HepG2 (cell line): ENCODE results near the gene CYB5A. TPM values are rescaled to one million over a fixed set of nuclear protein-coding genes. Genes with fewer than 3 reads are reported as not detected.
A peak's percentile ranks its signal among the peaks of the same experiment; 100 is the strongest.

Experiments
- ATF2 ChIP-seq: sonication (generic); formaldehyde crosslinking; IDR thresholded peaks from 2 replicates; pipeline ENCODE4 v1.4.0; 2020; ENCODE audit warnings: missing genetic modification reagents
- BHLHE40 ChIP-seq: IDR thresholded peaks from 2 replicates; pipeline ENCODE4 v1.6.1; 2011; ENCODE audit warnings: low read length, improper control_type of control experiment
- BRD4 ChIP-seq: sonication (generic); formaldehyde crosslinking; IDR thresholded peaks from 2 replicates; pipeline ENCODE4 v1.4.0; 2020; ENCODE audit warnings: missing genetic modification reagents
- CBX5 ChIP-seq: sonication (generic); formaldehyde crosslinking; IDR thresholded peaks from 2 replicates; pipeline ENCODE4 v1.4.0; 2020; ENCODE audit warnings: missing genetic modification reagents, borderline replicate concordance
- KLF15 ChIP-seq: sonication (generic); formaldehyde crosslinking; IDR thresholded peaks from 2 replicates; pipeline ENCODE4 v1.8.1; 2023; ENCODE audit warnings: borderline replicate concordance, mild to moderate bottlenecking, inconsistent platforms, missing genetic modification reagents, mixed read lengths
- TCF7L2 ChIP-seq: IDR thresholded peaks from 2 replicates; pipeline ENCODE4 v1.6.1; 2011; ENCODE audit warnings: mild to moderate bottlenecking, low read depth, low read length, moderate library complexity
- TEF ChIP-seq: sonication (generic); formaldehyde crosslinking; IDR thresholded peaks from 2 replicates; pipeline ENCODE4 v1.5.0; 2020; ENCODE audit warnings: missing genetic modification reagents
- ZBTB20 ChIP-seq: sonication (generic); formaldehyde crosslinking; IDR thresholded peaks from 2 replicates; pipeline ENCODE4 v1.8.1; 2023; ENCODE audit warnings: missing genetic modification reagents, low read depth, mild to moderate bottlenecking, borderline replicate concordance
- ZKSCAN8 ChIP-seq: IDR thresholded peaks from 2 replicates; pipeline ENCODE4 v1.6.1; 2016; ENCODE audit warnings: borderline replicate concordance, missing genetic modification reagents, missing compliant biosample characterization
- ZNF24 ChIP-seq: fragments of 450-650 bp; IDR thresholded peaks from 2 replicates; pipeline ENCODE4 v1.6.1; 2017; ENCODE audit warnings: antibody characterized with exemption, mild to moderate bottlenecking
- ZNF274 ChIP-seq: sonication (generic); formaldehyde crosslinking; IDR thresholded peaks from 2 replicates; pipeline ENCODE4 v1.5.1; 2020; ENCODE audit warnings: mild to moderate bottlenecking, missing genetic modification reagents
- ZNF609 ChIP-seq: sonication (generic); formaldehyde crosslinking; IDR thresholded peaks from 2 replicates; pipeline ENCODE4 v1.4.0; 2020; ENCODE audit warnings: mild to moderate bottlenecking, missing genetic modification reagents, borderline replicate concordance
- ZNF687 ChIP-seq: sonication (generic); formaldehyde crosslinking; IDR thresholded peaks from 2 replicates; pipeline ENCODE4 v1.5.1; 2020; ENCODE audit warnings: mild to moderate bottlenecking, missing genetic modification reagents, moderate library complexity
- ZNF770 ChIP-seq: sonication (generic); formaldehyde crosslinking; IDR thresholded peaks from 2 replicates; pipeline ENCODE4 v1.5.0; 2020; ENCODE audit warnings: mild to moderate bottlenecking, missing genetic modification reagents
- ZNF775 ChIP-seq: sonication (generic); formaldehyde crosslinking; IDR thresholded peaks from 2 replicates; pipeline ENCODE4 v1.4.0; 2020; ENCODE audit warnings: missing genetic modification reagents, mild to moderate bottlenecking, moderate library complexity, borderline replicate concordance
- polyA plus RNA-seq, 8 experiments: library from polyadenylated mRNA; depleted of rRNA in 3 of 8; stranded (reverse) in 7 of 8; unstranded in 1 of 8; fragments of >200 nt; fragmentation: Illumina TruSeq in 4 of 8; extraction: Trizol in 4 of 8; gene quantifications; 2 replicates each; pipeline versions ENCODE4 v1.2.1 to v1.2.3, GENCODE V29; 2011 to 2016; ENCODE audit warnings: low read depth in 4 of 8, missing spikeins in 1 of 8, mixed read lengths in 1 of 8; ENCODE audit not compliant: insufficient read depth in 1 of 8
- total RNA-seq, 5 experiments: library from RNA; depleted of rRNA; stranded (reverse); fragments of >200 nt; fragmentation: Illumina TruSeq; extraction: Trizol; gene quantifications; 2 replicates each; pipeline ENCODE4 v1.2.3, GENCODE V29; 2016; ENCODE audit warnings: low read depth in 1 of 5

The CYB5A gene
- total and polyA plus RNA-seq, 2 of the 13 experiments (the other 11 are each of a cell fraction or from before 2014, with no cell fraction given), result 215 to 356 TPM

- TF ChIP-seq ZNF770 (CRISPR knock-in tag) (no peak), TCF7L2 (no peak), ZNF775 (CRISPR knock-in tag) (peak; percentile 60; the same call in 1 of the 2 replicates), TEF (no peak), ZNF24 (0 out of 2 replicates have a peak, but pooled peaks have one; percentile 24), ZNF609 (peak; percentile 73; the same call in 1 of the 2 replicates), ZBTB20 (CRISPR knock-in tag) (no peak; the same call in 1 of the 2 replicates), ZNF274 (CRISPR knock-in tag) (no peak), BHLHE40 (no peak), BRD4 (CRISPR knock-in tag) (no peak), ZNF687 (CRISPR knock-in tag) (no peak), CBX5 (CRISPR knock-in tag) (no peak), KLF15 (CRISPR knock-in tag) (no peak), ZKSCAN8 (CRISPR knock-in tag) (0 out of 2 replicates have a peak, but pooled peaks have one; percentile 18), ATF2 (peak; percentile 57; the same call in 1 of the 2 replicates)
These were observed 66.4 kb downstream of the CYB5A start (continued) for GRCh38 chr18:74225193-74225840.
